ENCODE data around the gene SLC35A4.

The SLC35A4 gene

GRCh38 chr5:140569197-140569596, 4.6 kb downstream of the SLC35A4 start:
- peaks cover 9 to 30% (median 25%) of the 10 kb centered on the region in 4 experiments for H3K4me1 ChIP-seq (ENCODE audit: control extremely low read depth in 1 of 4, control insufficient read depth in 4 of 4, insufficient read depth in 4 of 4, low read length in 3 of 4)
- H3K27ac ChIP-seq (ENCODE audit: insufficient read depth in 1 of 2, low read depth in 1 of 2, low read length in 2 of 2, poor library complexity in 1 of 2, severe bottlenecking in 2 of 2), result peak overlapping the region; percentile 28 to 52
- H3K36me3 ChIP-seq (ENCODE audit: control insufficient read depth in 4 of 4, insufficient read depth in 4 of 4, low read length in 3 of 4), result peaks cover 6 to 34% (median 17%) of the 10 kb centered on the region in 4 experiments
- ChIA-PET CTCF (interaction anchor here (0.6 to 5.8 kb wide), 7 partner anchors 22 to 306 kb away, joined by 3 to 29 read pairs (median 3); partner anchors contain the start of genes CD14 and EIF4EBP3), POLR2A (no interaction called here)
- H3K27me3 ChIP-seq (replicated peaks in 2 of 5; ENCODE audit: control insufficient read depth in 4 of 5, insufficient read depth in 5 of 5, low read length in 4 of 5), result no peaks in the 10 kb centered on the region
- H3K9me3 ChIP-seq (ENCODE audit: control extremely low read depth in 1 of 5, control insufficient read depth in 4 of 5, insufficient read depth in 2 of 5, low read depth in 1 of 5, low read length in 4 of 5), result no peaks in the 10 kb centered on the region
- H3K4me3 ChIP-seq (ENCODE audit: control insufficient read depth in 1 of 7, extremely low read depth in 1 of 7, insufficient read depth in 4 of 7, low read depth in 2 of 7, low read length in 6 of 7), result peak overlapping the region in 2 of 7 experiments; percentile 33 to 42
- WGBS (ENCODE audit: insufficient coverage), result 6% methylated on average over 4 of the region's 4 CpGs
- DNase-seq, result peak; percentile 50 to 71 (median 71)

DNA sequence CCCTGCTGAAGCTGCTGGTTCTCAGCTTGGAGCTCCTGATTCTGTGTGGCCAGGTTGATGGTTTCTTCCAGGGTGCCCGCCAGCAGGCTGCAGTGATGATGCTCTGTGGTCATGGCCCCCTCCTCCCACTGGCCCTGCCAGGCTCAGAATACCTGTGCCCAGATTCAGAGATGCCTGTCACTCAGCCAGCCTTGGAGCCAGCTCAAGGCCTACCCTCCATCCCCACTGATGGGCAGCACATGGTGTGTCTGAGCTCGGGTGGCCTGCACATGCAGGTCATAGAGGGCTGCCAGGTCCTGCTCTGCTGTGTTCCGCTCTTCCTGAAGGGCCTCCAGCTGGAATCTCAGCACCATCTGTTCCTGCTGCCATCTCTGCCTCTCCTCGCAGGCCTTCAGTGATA, 5.4 kb downstream of the SLC35A4 start:
- peaks cover 6 to 34% (median 17%) of the 10 kb centered on the region in 4 experiments for H3K36me3 ChIP-seq (ENCODE audit: control insufficient read depth in 4 of 4, insufficient read depth in 4 of 4, low read length in 3 of 4)
- H3K27me3 ChIP-seq (replicated peaks in 2 of 5; ENCODE audit: control insufficient read depth in 4 of 5, insufficient read depth in 5 of 5, low read length in 4 of 5), result no peaks in the 10 kb centered on the region
- POLR2A ChIA-PET, result no interaction called here
- WGBS (ENCODE audit: insufficient coverage), result 100% methylated on average over 3 of the region's 4 CpGs
- DNase-seq, result no peak
- no peak overlapping the region for H3K27ac ChIP-seq (ENCODE audit: insufficient read depth in 1 of 2, low read depth in 1 of 2, low read length in 2 of 2, poor library complexity in 1 of 2, severe bottlenecking in 2 of 2)
- H3K9me3 ChIP-seq (ENCODE audit: control extremely low read depth in 1 of 5, control insufficient read depth in 4 of 5, insufficient read depth in 2 of 5, low read depth in 1 of 5, low read length in 4 of 5), result no peaks in the 10 kb centered on the region
- peaks cover 7 to 26% (median 20%) of the 10 kb centered on the region in 4 experiments for H3K4me1 ChIP-seq (ENCODE audit: control extremely low read depth in 1 of 4, control insufficient read depth in 4 of 4, insufficient read depth in 4 of 4, low read length in 3 of 4)
- H3K4me3 ChIP-seq (ENCODE audit: control insufficient read depth in 1 of 7, extremely low read depth in 1 of 7, insufficient read depth in 4 of 7, low read depth in 2 of 7, low read length in 6 of 7), result no peak overlapping the region
- CTCF ChIA-PET, result interaction anchor here (0.6 to 5.8 kb wide), 5 partner anchors 23 to 152 kb away, joined by 3 to 29 read pairs (median 3); partner anchors contain the start of genes CD14 and EIF4EBP3

DNA sequence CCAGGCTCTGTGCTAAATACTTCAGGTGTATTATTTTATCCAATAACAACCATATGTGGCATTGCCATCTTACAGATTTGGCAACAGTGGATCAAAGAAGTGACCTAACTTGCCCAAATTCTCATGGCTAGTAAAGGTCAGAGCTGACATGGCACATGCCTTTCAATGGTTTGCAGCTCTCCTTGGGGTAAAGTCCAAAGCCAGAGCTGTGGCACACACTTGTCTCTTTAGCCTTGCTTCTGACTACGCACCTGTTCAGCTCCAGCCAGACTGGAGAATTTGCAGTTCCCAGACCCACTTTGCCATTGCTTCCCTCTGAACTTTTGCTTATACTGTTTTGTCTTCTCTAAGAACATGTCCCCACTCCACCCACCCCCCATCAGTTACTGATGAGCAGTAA, 5.9 kb downstream of the SLC35A4 start:
- H3K4me1 ChIP-seq (ENCODE audit: control extremely low read depth in 1 of 4, control insufficient read depth in 4 of 4, insufficient read depth in 4 of 4, low read length in 3 of 4), result peaks cover 3 to 22% (median 16%) of the 10 kb centered on the region in 4 experiments
- no peak overlapping the region for H3K27ac ChIP-seq (ENCODE audit: insufficient read depth in 1 of 2, low read depth in 1 of 2, low read length in 2 of 2, poor library complexity in 1 of 2, severe bottlenecking in 2 of 2)
- CTCF ChIA-PET, result interaction anchor here (0.6 to 5.8 kb wide), 4 partner anchors 23 to 132 kb away, joined by 3 to 29 read pairs (median 4); partner anchors contain the start of gene EIF4EBP3

GRCh38 chr5:140571105-140571504, 6.5 kb downstream of the SLC35A4 start:
- CTCF ChIA-PET, result interaction anchor here (0.7 to 5.8 kb wide), 5 partner anchors 24 to 62 kb away, joined by 3 to 29 read pairs (median 4); partner anchors contain the start of genes CD14 and EIF4EBP3

More for the DNA sequence above, 5.9 kb downstream of the SLC35A4 start:
- 100% methylated on average over 1 of the region's 1 CpG for WGBS (ENCODE audit: insufficient coverage)
- Histone ChIP-seq H3K36me3 (ENCODE audit: control insufficient read depth in 4 of 4, insufficient read depth in 4 of 4, low read length in 3 of 4) (peaks cover 6 to 34% (median 17%) of the 10 kb centered on the region in 4 experiments), H3K9me3 (ENCODE audit: control extremely low read depth in 1 of 5, control insufficient read depth in 4 of 5, insufficient read depth in 2 of 5, low read depth in 1 of 5, low read length in 4 of 5) (no peaks in the 10 kb centered on the region), H3K4me3 (ENCODE audit: control insufficient read depth in 1 of 7, extremely low read depth in 1 of 7, insufficient read depth in 4 of 7, low read depth in 2 of 7, low read length in 6 of 7) (no peak overlapping the region), H3K27me3 (replicated peaks in 2 of 5; ENCODE audit: control insufficient read depth in 4 of 5, insufficient read depth in 5 of 5, low read length in 4 of 5) (no peaks in the 10 kb centered on the region)
- POLR2A ChIA-PET, result no interaction called here
- no peak for DNase-seq

DNA sequence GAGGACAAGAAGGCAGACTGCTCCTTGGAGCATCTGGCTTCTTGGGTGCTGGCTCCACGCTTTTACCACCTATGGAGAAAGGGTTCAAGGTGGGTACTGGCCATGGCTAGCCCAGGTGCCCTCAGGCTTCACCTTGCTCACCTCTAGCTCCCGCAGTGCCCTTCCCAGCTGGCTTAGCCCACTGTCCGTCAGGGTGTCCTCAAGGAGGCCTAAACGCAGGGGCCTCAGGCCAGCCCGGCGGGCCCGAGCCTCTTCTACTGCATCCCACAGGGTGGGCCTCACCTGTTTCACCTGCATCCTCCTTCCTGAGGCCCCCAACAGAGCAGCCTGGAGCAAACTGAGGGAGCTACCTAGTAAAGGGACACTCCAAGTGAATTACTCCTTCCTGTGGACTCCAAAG, 9.1 kb downstream of the SLC35A4 start:
- Histone ChIP-seq H3K36me3 (ENCODE audit: control insufficient read depth in 4 of 4, insufficient read depth in 4 of 4, low read length in 3 of 4) (peaks cover 0 to 7% (median 0%) of the 10 kb centered on the region in 4 experiments), H3K9me3 (ENCODE audit: control extremely low read depth in 1 of 5, control insufficient read depth in 4 of 5, insufficient read depth in 2 of 5, low read depth in 1 of 5, low read length in 4 of 5) (no peaks in the 10 kb centered on the region), H3K4me3 (ENCODE audit: control insufficient read depth in 1 of 7, extremely low read depth in 1 of 7, insufficient read depth in 4 of 7, low read depth in 2 of 7, low read length in 6 of 7) (no peak overlapping the region), H3K27me3 (replicated peaks in 2 of 5; ENCODE audit: control insufficient read depth in 4 of 5, insufficient read depth in 5 of 5, low read length in 4 of 5) (no peaks in the 10 kb centered on the region), H3K27ac (ENCODE audit: insufficient read depth in 1 of 2, low read depth in 1 of 2, low read length in 2 of 2, poor library complexity in 1 of 2, severe bottlenecking in 2 of 2) (no peak overlapping the region), H3K4me1 (ENCODE audit: control extremely low read depth in 1 of 4, control insufficient read depth in 4 of 4, insufficient read depth in 4 of 4, low read length in 3 of 4) (peaks cover 0 to 15% (median 10%) of the 10 kb centered on the region in 4 experiments)
- ChIA-PET CTCF (interaction anchor here (1.1 to 1.5 kb wide), 4 partner anchors 16 to 148 kb away, joined by 3 to 6 read pairs (median 3); partner anchors contain the start of gene SRA1), POLR2A (no interaction called here)
- DNase-seq, result no peak
- 100% methylated on average over 7 of the region's 7 CpGs for WGBS (ENCODE audit: insufficient coverage)

More at GRCh38 chr5:140571105-140571504, 6.5 kb downstream of the SLC35A4 start:
- no peaks in the 10 kb centered on the region for H3K9me3 ChIP-seq (ENCODE audit: control extremely low read depth in 1 of 5, control insufficient read depth in 4 of 5, insufficient read depth in 2 of 5, low read depth in 1 of 5, low read length in 4 of 5)
- H3K4me3 ChIP-seq (ENCODE audit: control insufficient read depth in 1 of 7, extremely low read depth in 1 of 7, insufficient read depth in 4 of 7, low read depth in 2 of 7, low read length in 6 of 7), result no peak overlapping the region
- 93% methylated on average over 5 of the region's 5 CpGs for WGBS (ENCODE audit: insufficient coverage)
- peaks cover 6 to 31% (median 17%) of the 10 kb centered on the region in 4 experiments for H3K36me3 ChIP-seq (ENCODE audit: control insufficient read depth in 4 of 4, insufficient read depth in 4 of 4, low read length in 3 of 4)
- DNase-seq, result no peak
- POLR2A ChIA-PET, result no interaction called here
- H3K4me1 ChIP-seq (ENCODE audit: control extremely low read depth in 1 of 4, control insufficient read depth in 4 of 4, insufficient read depth in 4 of 4, low read length in 3 of 4), result peaks cover 0 to 18% (median 11%) of the 10 kb centered on the region in 4 experiments
- H3K27ac ChIP-seq (ENCODE audit: insufficient read depth in 1 of 2, low read depth in 1 of 2, low read length in 2 of 2, poor library complexity in 1 of 2, severe bottlenecking in 2 of 2), result no peak overlapping the region
- H3K27me3 ChIP-seq (replicated peaks in 2 of 5; ENCODE audit: control insufficient read depth in 4 of 5, insufficient read depth in 5 of 5, low read length in 4 of 5), result no peaks in the 10 kb centered on the region

GRCh38 chr5:140574165-140574564, 9.5 kb downstream of the SLC35A4 start:
- H3K9me3 ChIP-seq (ENCODE audit: control extremely low read depth in 1 of 5, control insufficient read depth in 4 of 5, insufficient read depth in 2 of 5, low read depth in 1 of 5, low read length in 4 of 5), result no peaks in the 10 kb centered on the region
- H3K27ac ChIP-seq (ENCODE audit: insufficient read depth in 1 of 2, low read depth in 1 of 2, low read length in 2 of 2, poor library complexity in 1 of 2, severe bottlenecking in 2 of 2), result no peak overlapping the region
- H3K4me1 ChIP-seq (ENCODE audit: control extremely low read depth in 1 of 4, control insufficient read depth in 4 of 4, insufficient read depth in 4 of 4, low read length in 3 of 4), result peaks cover 0 to 10% (median 5%) of the 10 kb centered on the region in 4 experiments
- no peak for DNase-seq
- POLR2A ChIA-PET, result no interaction called here
- 100% methylated on average over 1 of the region's 3 CpGs for WGBS (ENCODE audit: insufficient coverage)
- H3K27me3 ChIP-seq (replicated peaks in 2 of 5; ENCODE audit: control insufficient read depth in 4 of 5, insufficient read depth in 5 of 5, low read length in 4 of 5), result no peaks in the 10 kb centered on the region
- H3K4me3 ChIP-seq (ENCODE audit: control insufficient read depth in 1 of 7, extremely low read depth in 1 of 7, insufficient read depth in 4 of 7, low read depth in 2 of 7, low read length in 6 of 7), result no peak overlapping the region
- peaks cover 0 to 7% (median 0%) of the 10 kb centered on the region in 4 experiments for H3K36me3 ChIP-seq (ENCODE audit: control insufficient read depth in 4 of 4, insufficient read depth in 4 of 4, low read length in 3 of 4)
- CTCF ChIA-PET, result interaction anchor here (1.1 to 1.5 kb wide), 4 partner anchors 19 to 148 kb away, joined by 3 to 6 read pairs (median 3); no protein-coding TSS in a partner anchor

- ChIA-PET CTCF (interaction anchor here (0.6 to 1.1 kb wide), 3 partner anchors 35 to 59 kb away, joined by 3 to 4 read pairs (median 3); no protein-coding TSS in a partner anchor), POLR2A (no interaction called here)
- Histone ChIP-seq H3K36me3 (ENCODE audit: control insufficient read depth in 4 of 4, insufficient read depth in 4 of 4, low read length in 3 of 4) (peaks cover 0 to 3% (median 0%) of the 10 kb centered on the region in 4 experiments), H3K4me1 (ENCODE audit: control extremely low read depth in 1 of 4, control insufficient read depth in 4 of 4, insufficient read depth in 4 of 4, low read length in 3 of 4) (no peaks in the 10 kb centered on the region), H3K9me3 (ENCODE audit: control extremely low read depth in 1 of 5, control insufficient read depth in 4 of 5, insufficient read depth in 2 of 5, low read depth in 1 of 5, low read length in 4 of 5) (no peaks in the 10 kb centered on the region), H3K27ac (ENCODE audit: insufficient read depth in 1 of 2, low read depth in 1 of 2, low read length in 2 of 2, poor library complexity in 1 of 2, severe bottlenecking in 2 of 2) (no peak overlapping the region), H3K4me3 (ENCODE audit: control insufficient read depth in 1 of 7, extremely low read depth in 1 of 7, insufficient read depth in 4 of 7, low read depth in 2 of 7, low read length in 6 of 7) (no peak overlapping the region), H3K27me3 (replicated peaks in 2 of 5; ENCODE audit: control insufficient read depth in 4 of 5, insufficient read depth in 5 of 5, low read length in 4 of 5) (no peaks in the 10 kb centered on the region)
- 100% methylated on average over 3 of the region's 8 CpGs for WGBS (ENCODE audit: insufficient coverage)
- DNase-seq, result peak; percentile 27 to 54 (median 46)
Measured at GRCh38 chr5:140575309-140575708, 10.7 kb downstream of the SLC35A4 start.
